Right lung (tissue), 5 donors: Measurements from ENCODE around the gene SLIT3. TPM values are rescaled to one million over a fixed set of nuclear protein-coding genes. Genes with fewer than 3 reads are reported as not detected.

Experiments used
- DNase-seq, 2 donors: peaks; one replicate each; pipeline ENCODE4 v3.0.0-alpha.2; 2013
- polyA plus RNA-seq, 5 donors: library from polyadenylated mRNA; unstranded; fragments of 120-200 nt; gene quantifications; one replicate each; pipeline versions ENCODE4 v1.2.1 to v1.2.3, GENCODE V29; 2013; ENCODE audit warnings: inconsistent platforms in 1 of 5, low replicate concordance in 1 of 5; ENCODE audit not compliant: insufficient read length in 5 of 5, insufficient read depth in 1 of 5

The SLIT3 gene
- polyA plus RNA-seq, 5 donors = 29.5 to 51.0 (median 42.9) TPM

GRCh38 chr5:168867241-168867640 is 433.7 kb downstream of the SLIT3 start:
- no peak for DNase-seq

GRCh38 chr5:168865968-168866367 is 435.0 kb downstream of the SLIT3 start:
- no peak for DNase-seq

GRCh38 chr5:168863021-168863420 is 437.9 kb downstream of the SLIT3 start:
- DNase-seq = no peak

DNA sequence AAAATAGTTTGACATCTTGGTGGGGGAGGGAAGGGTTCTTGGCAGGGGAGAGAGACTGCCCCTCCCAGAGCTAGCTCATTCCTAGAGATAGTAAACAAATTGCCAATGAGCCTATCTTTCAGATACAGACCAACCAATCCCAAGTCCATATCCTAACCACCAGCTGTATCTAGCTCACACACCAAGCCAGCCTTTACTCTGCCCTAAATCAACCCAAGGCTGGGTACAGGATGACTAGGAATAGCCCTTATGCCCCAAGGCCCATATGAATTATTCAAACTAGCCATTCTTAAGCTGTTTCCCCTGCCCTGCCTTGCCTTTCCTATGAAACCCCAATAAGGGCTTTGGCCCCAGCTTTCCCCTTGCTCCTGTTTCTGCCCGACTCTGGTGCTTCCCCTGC is 440.4 kb downstream of the SLIT3 start:
- DNase-seq = no peak

GRCh38 chr5:168860081-168860480 is 440.9 kb downstream of the SLIT3 start:
- DNase-seq = no peak

DNA sequence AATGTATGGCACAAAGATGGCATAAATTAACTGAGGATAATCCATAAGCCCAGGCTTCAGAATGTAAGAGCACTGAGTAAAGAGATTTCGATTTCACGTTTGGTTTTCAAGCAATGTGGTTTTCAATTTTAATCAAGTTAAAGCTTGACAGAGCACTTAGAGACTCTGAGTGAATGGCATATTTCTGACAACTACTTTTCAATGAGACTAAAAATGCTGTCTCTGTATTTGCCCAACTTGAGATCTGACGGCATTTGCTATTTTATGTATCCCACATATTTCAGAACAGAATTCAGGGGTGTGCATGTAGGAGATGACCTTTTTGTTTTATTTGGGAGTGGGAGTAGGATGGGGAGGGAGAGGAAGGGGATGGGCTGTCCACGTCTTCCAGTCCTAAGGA is 441.5 kb downstream of the SLIT3 start:
- no peak for DNase-seq

- no peak for DNase-seq
Measured at GRCh38 chr5:168858994-168859393, 441.9 kb downstream of the SLIT3 start.

GRCh38 chr5:168858371-168858770 is 442.6 kb downstream of the SLIT3 start:
- no peak for DNase-seq

DNA sequence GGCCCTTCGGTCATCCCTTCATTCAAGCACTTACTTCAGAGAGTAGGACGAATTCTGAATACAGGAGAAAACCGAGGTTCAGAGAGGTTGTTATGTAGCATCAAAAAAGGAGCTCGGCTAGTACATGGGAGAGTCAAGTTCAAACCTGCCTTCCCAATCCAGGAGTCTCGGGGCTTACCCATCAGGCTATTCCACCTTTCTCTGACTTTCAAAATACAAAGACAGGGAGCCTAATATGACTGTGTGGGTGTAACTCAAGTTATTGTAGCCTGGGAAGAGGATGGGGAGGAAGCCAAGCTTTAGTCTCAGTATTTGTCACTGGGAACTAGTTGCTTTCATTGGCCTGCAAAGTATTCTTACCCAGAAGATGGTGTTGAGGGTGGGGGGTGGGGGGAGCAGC is 447.0 kb downstream of the SLIT3 start:
- DNase-seq = no peak

DNA sequence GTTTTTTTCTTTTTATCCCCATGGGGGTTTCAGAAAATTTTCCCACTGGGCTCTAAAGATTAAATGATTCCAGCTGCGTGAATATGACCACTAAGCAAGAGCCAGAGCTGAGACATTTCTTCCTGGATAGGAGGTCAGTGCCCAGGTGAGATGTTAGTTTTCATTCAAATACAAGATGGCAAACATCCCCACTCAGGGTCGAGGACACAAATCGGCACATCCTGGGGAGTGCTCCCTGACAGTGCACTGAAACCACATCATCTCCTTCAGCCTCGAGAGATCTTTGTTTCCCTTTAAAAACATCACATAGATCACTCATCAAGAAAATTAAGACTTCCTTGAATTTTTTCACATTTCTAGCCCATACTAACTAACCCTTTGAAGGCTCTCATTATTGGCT is 448.6 kb downstream of the SLIT3 start:
- DNase-seq = no peak

DNA sequence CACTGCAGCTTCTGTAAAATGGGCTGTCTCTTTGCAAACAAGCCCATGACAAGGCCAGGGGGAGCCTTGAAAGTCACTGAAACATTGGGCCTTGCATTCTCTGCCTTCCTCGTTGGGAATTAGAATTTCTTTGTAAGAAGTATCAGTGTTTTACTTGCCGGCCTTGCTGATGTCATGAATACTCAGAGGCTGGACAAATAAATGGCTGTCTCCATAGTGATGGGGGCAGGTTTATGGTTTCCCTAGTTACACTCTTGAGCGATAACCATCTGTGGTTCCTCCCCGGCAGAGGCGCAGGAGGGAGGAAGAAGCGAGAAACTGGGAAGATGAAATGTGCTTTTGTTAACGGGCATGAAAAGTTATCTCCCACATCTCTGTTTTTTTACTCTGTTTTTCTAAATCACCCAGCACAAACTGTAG is 449.0 kb downstream of the SLIT3 start:
- no peak for DNase-seq

DNA sequence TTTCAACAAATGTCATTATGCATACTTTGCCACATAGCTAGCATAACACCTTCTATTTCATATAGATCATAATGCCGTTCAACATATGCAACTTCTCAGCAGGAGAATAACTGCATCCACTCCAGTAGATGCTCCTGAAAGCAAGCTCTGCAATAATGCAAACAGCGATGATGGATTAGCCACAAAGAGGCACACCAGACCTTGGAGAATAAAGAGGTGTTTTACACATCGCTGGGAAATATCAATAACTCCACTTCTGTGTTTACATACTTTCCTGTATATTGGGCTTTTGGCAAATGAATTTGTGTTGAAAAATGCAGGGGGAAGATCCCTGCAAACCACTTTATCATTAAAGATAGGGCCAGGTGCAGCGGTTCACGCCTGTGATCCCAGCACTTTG is 450.3 kb downstream of the SLIT3 start:
- DNase-seq = no peak

GRCh38 chr5:168848569-168848968 is 452.4 kb downstream of the SLIT3 start:
- DNase-seq = peak; percentile 15 to 26

DNA sequence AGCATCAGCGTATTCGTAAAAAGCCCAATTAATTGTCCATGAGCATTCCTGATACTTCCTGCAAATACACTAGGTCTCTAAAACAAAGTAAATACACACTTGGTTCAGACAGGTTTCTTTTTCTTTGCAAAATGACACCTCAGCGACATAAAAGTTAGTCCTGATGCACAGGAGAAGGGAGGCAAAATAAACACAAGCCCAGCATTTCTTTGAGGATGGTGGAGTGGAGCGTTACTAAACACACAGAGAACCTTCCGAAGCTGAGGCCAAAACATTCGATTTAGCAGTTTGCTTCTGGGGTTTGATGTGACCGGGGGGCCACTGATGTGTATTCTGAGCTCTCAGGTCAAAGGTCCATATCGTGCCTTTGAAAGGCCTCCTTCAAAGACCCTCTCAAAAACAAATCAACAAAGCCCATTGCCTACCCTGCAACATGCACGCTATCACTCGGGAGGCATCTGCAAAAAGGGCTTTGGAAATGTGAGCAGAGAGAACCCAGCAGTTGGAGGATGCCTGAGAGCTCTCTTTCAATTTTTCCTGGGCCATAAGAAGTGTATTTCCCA is 453.3 kb downstream of the SLIT3 start:
- DNase-seq = no peak

GRCh38 chr5:168844922-168845296 is 456.0 kb downstream of the SLIT3 start:
- no peak for DNase-seq

DNA sequence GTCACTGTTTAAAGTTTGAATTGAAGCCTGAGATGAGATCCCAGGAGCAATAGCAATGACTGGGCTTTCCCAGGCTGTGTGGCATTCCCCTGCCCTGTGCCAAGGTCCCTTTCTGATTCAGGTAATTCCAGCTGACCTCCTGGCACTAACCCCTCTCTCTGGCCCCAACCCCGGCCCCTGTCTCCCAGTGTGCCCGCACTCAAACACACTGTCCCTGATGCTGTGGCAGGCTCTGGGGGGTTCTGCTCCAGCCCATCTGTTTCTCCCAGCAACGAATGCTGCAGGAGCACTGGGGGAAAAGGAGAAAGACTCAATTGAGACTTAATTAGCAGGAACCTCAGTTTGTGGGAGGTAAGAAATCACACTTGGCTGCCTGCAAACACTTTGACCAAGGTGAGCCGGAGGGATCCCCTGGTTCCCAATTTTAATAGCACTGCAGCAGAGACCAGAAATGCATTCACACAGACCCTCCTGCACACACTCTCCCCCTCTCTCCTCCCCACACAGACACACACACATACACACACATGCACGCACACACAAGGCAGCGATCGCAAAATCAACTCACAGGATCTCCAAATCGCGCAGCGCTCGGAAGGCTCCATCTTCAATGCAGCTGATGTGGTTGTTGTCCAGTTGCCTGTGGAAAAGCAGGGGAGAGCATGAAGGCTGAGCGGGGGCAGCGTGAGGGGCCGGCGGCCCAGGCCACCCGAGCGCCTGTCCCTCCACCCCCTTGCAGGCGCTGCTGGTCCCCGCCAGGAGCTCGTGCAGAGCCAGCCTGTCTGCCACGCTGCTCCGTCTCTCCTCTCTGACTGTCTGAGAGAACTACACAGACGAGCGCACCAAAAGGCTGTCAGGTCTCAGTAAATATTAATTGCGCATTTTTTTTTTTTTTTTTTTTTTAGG is 456.7 kb downstream of the SLIT3 start:
- no peak for DNase-seq

DNA sequence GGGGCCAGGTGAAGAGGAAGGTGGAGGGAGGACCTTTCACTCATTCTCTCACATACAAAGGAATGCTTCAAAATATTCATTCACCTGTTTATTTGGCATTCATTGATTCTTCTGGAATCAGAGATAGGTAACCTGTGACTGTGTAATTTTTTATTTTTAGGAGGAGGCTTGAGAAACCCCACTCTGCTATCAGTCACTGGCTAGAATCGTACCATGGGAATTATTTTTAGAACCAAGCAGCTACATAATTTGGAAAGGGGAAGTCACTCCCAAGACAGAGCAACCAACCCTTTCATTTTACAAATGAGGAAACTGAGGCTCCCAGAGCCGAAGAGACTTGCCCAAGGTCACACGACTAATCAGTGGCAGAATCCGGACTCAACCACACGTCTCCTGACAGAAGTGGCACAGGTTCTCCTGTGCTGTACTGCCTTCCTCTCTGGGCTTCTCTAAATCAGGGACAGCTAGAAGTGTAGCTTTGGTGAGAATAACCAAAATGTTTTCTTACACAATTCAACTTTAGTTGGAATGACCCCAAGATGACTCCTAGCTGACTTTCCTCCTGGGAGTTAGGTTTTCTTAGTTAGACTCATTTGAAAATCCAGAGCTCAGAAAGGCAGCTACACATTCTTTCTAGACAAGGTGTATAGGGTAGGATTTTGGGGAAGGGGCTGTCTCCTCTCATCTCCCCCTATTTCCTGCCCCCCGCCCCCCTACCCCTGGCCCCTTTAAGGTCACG is 457.5 kb downstream of the SLIT3 start:
- no peak for DNase-seq

- DNase-seq = no peak
Measured at GRCh38 chr5:168842571-168843205, 458.3 kb downstream of the SLIT3 start.

- DNase-seq = no peak
Measured at GRCh38 chr5:168837852-168838251, 463.1 kb downstream of the SLIT3 start.

DNA sequence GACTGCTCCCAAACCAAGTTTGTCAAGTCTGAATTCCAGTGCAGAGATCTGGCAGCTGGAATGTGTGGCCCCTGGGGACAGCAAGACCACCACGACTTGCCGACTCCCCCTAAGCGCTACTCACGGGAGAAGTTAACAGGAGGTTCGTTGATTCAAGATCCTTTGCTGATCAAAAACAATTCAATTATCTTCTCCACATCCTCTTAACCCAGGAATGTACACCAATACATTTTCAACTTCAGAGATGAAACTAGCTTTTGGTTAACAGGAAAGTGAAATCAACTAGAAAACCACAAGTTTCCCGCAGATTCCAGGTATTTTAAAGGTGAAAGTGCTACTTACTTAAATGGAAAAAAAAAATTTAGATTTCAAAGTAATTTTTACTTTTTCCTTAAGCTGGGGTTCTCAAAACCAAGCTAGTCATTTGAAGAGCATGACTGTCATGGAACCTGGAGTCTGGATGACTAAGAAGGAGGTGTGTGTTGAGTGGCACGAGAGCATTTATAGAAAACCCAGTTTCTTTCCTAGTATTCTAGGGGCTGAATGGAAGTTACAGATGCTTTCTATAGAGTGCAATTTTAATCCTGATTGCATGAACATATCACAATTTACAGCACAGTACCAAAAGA is 464.2 kb downstream of the SLIT3 start:
- no peak for DNase-seq

DNA sequence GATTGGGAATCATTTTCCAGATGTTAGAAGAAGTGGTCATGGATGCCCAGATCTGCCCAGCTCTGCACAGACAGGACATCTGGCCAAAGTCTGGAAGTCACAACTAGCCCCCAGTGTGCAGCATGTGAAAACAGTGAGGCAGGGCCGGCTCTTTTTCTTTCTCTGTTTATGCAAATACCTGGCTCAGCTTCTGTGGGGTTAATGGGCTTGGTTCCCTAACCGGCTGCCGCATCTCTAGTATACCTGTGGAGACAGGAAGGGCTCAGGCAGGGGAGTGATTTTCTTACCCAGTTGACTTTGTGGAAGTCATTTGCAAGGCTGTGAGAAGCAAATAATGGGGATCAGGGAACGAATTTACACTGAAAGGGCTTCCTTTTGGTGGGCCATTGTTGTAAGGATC is 467.0 kb downstream of the SLIT3 start:
- DNase-seq = no peak

DNA sequence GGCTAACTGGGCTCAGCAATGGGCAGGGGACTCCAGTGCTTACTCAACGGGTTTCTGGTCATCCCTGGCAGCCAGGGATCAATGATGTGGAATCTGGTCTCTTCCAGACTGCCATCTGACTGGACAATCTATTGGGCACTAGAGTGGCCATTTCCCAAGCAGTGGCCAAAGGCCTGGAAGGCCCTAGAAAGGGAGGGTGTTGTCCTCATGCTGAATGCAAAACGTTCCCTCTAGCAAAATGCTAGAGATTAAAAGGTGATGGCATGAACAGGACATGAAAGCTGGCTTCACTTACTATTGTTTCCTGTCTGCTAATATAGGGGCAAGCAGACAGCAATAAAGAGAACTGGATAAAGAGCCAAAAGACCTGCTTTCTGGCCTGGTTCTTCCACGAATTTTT is 467.6 kb downstream of the SLIT3 start:
- DNase-seq = no peak
